Activated T-cell treated with anti-CD3 and anti-CD28 coated beads, Interleukin-2, amount 50 U/mL, for 24 hours (primary cell): ENCODE measurements around the gene ADAMTSL1.

Source experiments
- DNase-seq: peaks from one replicate; pipeline ENCODE4 v3.0.0-alpha.2; 2020
- H3K27ac Mint-ChIP-seq: 2 replicates; pipeline ENCODE4 v1.8.0; 2020; ENCODE audit warnings: mild to moderate bottlenecking, mixed read lengths
- H3K27me3 Mint-ChIP-seq: 2 replicates; pipeline ENCODE4 v1.8.0; 2020; ENCODE audit warnings: mixed read lengths
- H3K36me3 Mint-ChIP-seq: 2 replicates; pipeline ENCODE4 v1.8.0; 2020; ENCODE audit warnings: low read depth, mixed read lengths
- H3K4me1 Mint-ChIP-seq: 2 replicates; pipeline ENCODE4 v1.8.0; 2020; ENCODE audit warnings: low read depth, mixed read lengths
- H3K4me3 Mint-ChIP-seq: 2 replicates; pipeline ENCODE4 v1.8.0; 2020; ENCODE audit warnings: mild to moderate bottlenecking, moderate library complexity, mixed read lengths
- H3K9me3 Mint-ChIP-seq: 2 replicates; pipeline ENCODE4 v1.8.0; 2020; ENCODE audit warnings: mixed read lengths

Gene ADAMTSL1

GRCh38 chr9:18799428-18799827, 325.5 kb downstream of the ADAMTSL1 start:
- Mint-ChIP-seq H3K4me3 (no peak overlapping the region), H3K9me3 (no peaks in the 10 kb centered on the region), H3K4me1 (no peaks in the 10 kb centered on the region), H3K27ac (no peak overlapping the region), H3K36me3 (no peaks in the 10 kb centered on the region), H3K27me3 (no peaks in the 10 kb centered on the region)
- DNase-seq: no peak

DNA sequence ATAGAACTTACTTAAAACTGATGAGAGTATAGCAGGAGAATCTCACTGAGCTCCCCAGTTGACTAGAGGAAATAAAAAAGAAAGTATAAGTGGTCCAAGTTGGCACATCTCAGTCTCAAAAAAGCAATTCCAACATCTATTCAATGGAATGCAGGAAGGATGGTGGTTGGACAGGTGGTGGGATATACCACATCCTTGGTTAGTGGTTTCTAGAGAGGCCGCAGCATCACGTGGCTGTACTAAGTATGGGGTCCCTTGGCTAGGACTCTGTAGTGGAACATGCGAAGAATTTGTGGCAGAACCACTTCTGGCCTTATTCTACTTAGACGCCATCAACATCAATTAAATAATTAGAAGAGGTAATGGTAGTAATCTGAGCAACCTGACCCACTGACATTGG, 326.6 kb downstream of the ADAMTSL1 start:
- no peak for DNase-seq
- no peaks in the 10 kb centered on the region for H3K27me3 Mint-ChIP-seq
- H3K4me1 Mint-ChIP-seq: no peaks in the 10 kb centered on the region
- no peaks in the 10 kb centered on the region for H3K36me3 Mint-ChIP-seq
- no peak overlapping the region for H3K4me3 Mint-ChIP-seq
- no peaks in the 10 kb centered on the region for H3K9me3 Mint-ChIP-seq
- H3K27ac Mint-ChIP-seq: no peak overlapping the region

GRCh38 chr9:18805386-18805785, 331.4 kb downstream of the ADAMTSL1 start:
- H3K4me3 Mint-ChIP-seq: no peak overlapping the region
- H3K4me1 Mint-ChIP-seq: no peaks in the 10 kb centered on the region
- H3K9me3 Mint-ChIP-seq: no peaks in the 10 kb centered on the region
- H3K27ac Mint-ChIP-seq: no peak overlapping the region
- H3K27me3 Mint-ChIP-seq: no peaks in the 10 kb centered on the region
- no peaks in the 10 kb centered on the region for H3K36me3 Mint-ChIP-seq
- DNase-seq: no peak

GRCh38 chr9:18806232-18807080, 332.5 kb downstream of the ADAMTSL1 start:
- Mint-ChIP-seq H3K9me3 (no peaks in the 10 kb centered on the region), H3K4me3 (no peak overlapping the region), H3K27ac (no peak overlapping the region), H3K27me3 (no peaks in the 10 kb centered on the region), H3K4me1 (no peaks in the 10 kb centered on the region), H3K36me3 (no peaks in the 10 kb centered on the region)
- DNase-seq: no peak

DNA sequence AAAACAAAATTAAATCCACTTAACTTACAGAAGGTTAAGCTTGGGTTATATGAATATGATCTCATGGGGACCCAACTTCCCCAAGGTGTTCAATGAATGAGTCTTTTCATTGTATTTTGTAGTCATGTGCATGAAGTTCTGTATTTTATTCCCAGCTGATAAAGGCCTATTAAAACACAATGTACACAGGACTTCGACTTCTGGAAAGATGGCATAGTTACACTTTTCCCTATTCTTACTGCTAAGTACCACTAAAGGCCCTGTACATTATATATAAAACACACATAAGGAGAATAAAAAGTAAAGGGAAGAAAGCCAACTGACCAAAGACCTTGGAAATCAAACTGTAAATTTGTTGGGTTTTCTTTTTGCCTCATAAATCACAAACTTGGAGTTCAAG, 336.6 kb downstream of the ADAMTSL1 start:
- H3K9me3 Mint-ChIP-seq: no peaks in the 10 kb centered on the region
- H3K36me3 Mint-ChIP-seq: no peaks in the 10 kb centered on the region
- H3K4me1 Mint-ChIP-seq: no peaks in the 10 kb centered on the region
- peaks cover 2% of the 10 kb centered on the region for H3K27me3 Mint-ChIP-seq
- no peak overlapping the region for H3K4me3 Mint-ChIP-seq
- H3K27ac Mint-ChIP-seq: no peak overlapping the region
- no peak for DNase-seq

DNA sequence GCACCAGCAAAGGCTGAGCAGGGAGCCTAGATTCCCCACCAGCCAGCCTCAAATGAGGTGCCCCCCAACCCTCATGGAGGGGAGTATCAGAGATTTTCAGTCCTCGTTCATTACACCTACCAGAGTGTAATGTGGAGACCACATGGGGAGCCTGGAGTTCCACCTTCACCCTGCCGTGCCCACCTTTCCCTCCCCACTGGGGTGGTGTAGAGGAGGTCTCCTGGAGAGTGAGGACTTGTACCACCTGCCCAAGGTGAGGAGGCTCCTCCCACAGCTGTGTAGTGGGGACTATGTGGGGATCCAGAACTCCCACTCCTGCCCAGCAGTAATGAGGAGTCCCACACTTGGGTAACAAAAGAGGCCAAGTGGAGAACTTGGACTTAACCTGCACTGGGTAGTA, 337.2 kb downstream of the ADAMTSL1 start:
- Mint-ChIP-seq H3K36me3 (no peaks in the 10 kb centered on the region), H3K4me1 (no peaks in the 10 kb centered on the region), H3K9me3 (no peaks in the 10 kb centered on the region), H3K27me3 (peaks cover 2% of the 10 kb centered on the region), H3K27ac (no peak overlapping the region), H3K4me3 (no peak overlapping the region)
- no peak for DNase-seq

DNA sequence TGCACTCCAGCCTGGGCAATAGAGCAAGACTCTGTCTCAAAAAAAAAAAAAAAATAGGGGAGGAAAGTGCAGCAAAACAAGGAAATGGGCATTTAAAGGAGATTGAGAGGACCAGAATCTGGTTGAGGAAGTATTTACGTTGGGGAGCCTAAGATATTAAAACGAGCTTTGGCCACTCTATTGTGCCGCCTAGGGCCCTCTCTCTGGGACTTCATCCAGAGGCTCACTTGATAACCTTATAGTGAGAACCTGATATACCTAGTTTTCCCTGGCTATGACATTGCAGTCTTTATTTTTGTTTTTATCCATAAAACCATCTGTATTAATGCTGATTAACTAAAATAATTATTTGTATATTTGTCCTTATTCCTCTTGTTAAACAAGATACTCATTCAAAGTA, 345.5 kb downstream of the ADAMTSL1 start:
- H3K4me3 Mint-ChIP-seq: no peak overlapping the region
- no peaks in the 10 kb centered on the region for H3K36me3 Mint-ChIP-seq
- H3K27me3 Mint-ChIP-seq: peaks cover 2% of the 10 kb centered on the region
- no peak for DNase-seq
- no peak overlapping the region for H3K27ac Mint-ChIP-seq
- H3K4me1 Mint-ChIP-seq: no peaks in the 10 kb centered on the region
- H3K9me3 Mint-ChIP-seq: no peaks in the 10 kb centered on the region

DNA sequence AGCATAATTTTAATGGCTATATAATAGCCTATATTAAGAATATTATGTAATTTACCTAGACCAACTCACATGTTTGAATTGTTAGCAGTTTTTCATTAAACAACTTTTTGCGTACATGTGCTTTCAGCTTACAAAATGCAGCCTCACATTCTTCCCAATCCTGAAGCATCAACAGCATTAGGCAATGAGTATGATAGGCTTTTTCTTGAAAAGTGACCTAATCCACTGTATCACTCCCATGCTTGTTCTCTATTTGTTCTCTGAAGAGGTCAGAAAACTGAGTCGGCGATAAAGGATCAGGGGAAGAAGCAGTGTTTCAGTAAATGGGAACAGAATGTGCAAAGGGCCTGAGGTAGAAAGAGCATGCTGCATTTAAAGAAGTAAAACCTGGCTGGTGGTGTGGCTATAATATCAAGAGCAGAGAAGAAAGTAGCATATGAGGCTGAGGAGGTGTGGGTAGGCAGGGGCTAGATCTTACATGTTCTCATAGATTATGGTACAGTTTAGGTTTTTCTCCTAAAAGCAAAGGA, 346.7 kb downstream of the ADAMTSL1 start:
- H3K36me3 Mint-ChIP-seq: no peaks in the 10 kb centered on the region
- no peaks in the 10 kb centered on the region for H3K27me3 Mint-ChIP-seq
- no peak overlapping the region for H3K27ac Mint-ChIP-seq
- no peak for DNase-seq
- peaks cover 2% of the 10 kb centered on the region for H3K4me1 Mint-ChIP-seq
- no peak overlapping the region for H3K4me3 Mint-ChIP-seq
- H3K9me3 Mint-ChIP-seq: no peaks in the 10 kb centered on the region

DNA sequence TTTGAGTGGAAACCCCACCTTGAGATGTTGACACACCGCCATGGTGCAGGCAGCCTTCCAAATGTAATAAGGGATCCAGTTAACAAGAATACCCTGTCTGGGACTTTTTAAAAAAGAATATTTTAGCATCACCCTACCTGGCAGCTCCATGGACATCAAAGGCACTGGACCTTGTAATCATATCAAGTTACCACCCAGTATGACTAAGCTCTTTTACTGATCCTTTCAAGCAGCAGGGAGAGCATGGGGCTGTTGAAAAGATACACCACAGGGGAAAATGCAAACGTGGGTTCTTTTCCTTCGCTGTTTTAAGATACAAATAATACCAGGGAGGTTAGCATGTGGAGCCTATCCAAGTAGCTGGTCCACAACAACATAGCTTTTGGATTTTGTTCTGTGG, 347.8 kb downstream of the ADAMTSL1 start:
- peaks cover 10% of the 10 kb centered on the region for H3K4me1 Mint-ChIP-seq
- no peaks in the 10 kb centered on the region for H3K27me3 Mint-ChIP-seq
- H3K9me3 Mint-ChIP-seq: no peaks in the 10 kb centered on the region
- no peaks in the 10 kb centered on the region for H3K36me3 Mint-ChIP-seq
- DNase-seq: no peak
- no peak overlapping the region for H3K27ac Mint-ChIP-seq
- no peak overlapping the region for H3K4me3 Mint-ChIP-seq

GRCh38 chr9:18822850-18823249, 348.9 kb downstream of the ADAMTSL1 start:
- H3K4me3 Mint-ChIP-seq: no peak overlapping the region
- no peaks in the 10 kb centered on the region for H3K27me3 Mint-ChIP-seq
- DNase-seq: no peak
- no peaks in the 10 kb centered on the region for H3K9me3 Mint-ChIP-seq
- H3K36me3 Mint-ChIP-seq: no peaks in the 10 kb centered on the region
- H3K27ac Mint-ChIP-seq: no peak overlapping the region
- peaks cover 10% of the 10 kb centered on the region for H3K4me1 Mint-ChIP-seq

GRCh38 chr9:18824095-18824666, 350.2 kb downstream of the ADAMTSL1 start:
- Mint-ChIP-seq H3K4me1 (peaks cover 10% of the 10 kb centered on the region), H3K4me3 (no peak overlapping the region), H3K36me3 (no peaks in the 10 kb centered on the region), H3K27me3 (no peaks in the 10 kb centered on the region), H3K9me3 (no peaks in the 10 kb centered on the region), H3K27ac (no peak overlapping the region)
- no peak for DNase-seq

GRCh38 chr9:18825656-18826170, 351.8 kb downstream of the ADAMTSL1 start:
- no peaks in the 10 kb centered on the region for H3K27me3 Mint-ChIP-seq
- no peaks in the 10 kb centered on the region for H3K36me3 Mint-ChIP-seq
- peaks cover 10% of the 10 kb centered on the region for H3K4me1 Mint-ChIP-seq
- no peaks in the 10 kb centered on the region for H3K9me3 Mint-ChIP-seq
- DNase-seq: no peak
- no peak overlapping the region for H3K27ac Mint-ChIP-seq
- no peak overlapping the region for H3K4me3 Mint-ChIP-seq

DNA sequence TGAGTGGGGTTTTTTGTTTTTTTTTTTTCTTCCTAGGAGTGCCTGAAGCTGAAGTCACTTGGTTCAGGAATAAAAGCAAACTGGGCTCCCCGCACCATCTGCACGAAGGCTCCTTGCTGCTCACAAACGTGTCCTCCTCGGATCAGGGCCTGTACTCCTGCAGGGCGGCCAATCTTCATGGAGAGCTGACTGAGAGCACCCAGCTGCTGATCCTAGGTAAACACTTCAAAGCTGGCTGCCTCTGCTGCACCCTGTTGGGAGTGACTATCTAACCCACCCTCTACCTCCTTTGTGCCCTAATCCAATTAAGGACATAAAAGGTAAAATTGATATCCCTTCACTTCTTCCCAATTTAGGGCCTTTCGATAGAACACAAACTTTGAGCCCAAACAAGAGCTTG, 352.3 kb downstream of the ADAMTSL1 start:
- Mint-ChIP-seq H3K4me1 (peaks cover 10% of the 10 kb centered on the region), H3K4me3 (no peak overlapping the region), H3K9me3 (no peaks in the 10 kb centered on the region), H3K27ac (no peak overlapping the region), H3K36me3 (no peaks in the 10 kb centered on the region), H3K27me3 (no peaks in the 10 kb centered on the region)
- no peak for DNase-seq

DNA sequence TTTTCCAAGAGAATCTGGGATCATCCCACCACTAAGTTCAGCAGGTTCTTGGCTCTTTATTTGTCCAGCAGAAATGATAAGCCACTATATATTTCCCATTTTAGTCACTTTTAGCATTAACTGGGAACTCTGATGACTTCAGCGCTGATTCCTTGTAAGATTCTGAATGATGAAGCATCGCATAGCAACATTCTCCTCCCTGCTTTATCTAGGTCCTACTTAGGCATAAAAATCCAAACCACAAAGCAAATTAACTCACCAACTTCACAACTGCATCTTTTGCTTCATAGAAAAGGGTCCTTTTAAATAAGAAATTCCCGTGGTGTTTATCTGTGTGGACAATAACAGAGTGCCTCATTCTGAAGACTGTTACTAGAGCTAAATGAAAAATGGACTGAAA, 355.1 kb downstream of the ADAMTSL1 start:
- no peak overlapping the region for H3K27ac Mint-ChIP-seq
- no peak overlapping the region for H3K4me3 Mint-ChIP-seq
- H3K4me1 Mint-ChIP-seq: peaks cover 10% of the 10 kb centered on the region
- no peaks in the 10 kb centered on the region for H3K27me3 Mint-ChIP-seq
- no peak for DNase-seq
- no peaks in the 10 kb centered on the region for H3K36me3 Mint-ChIP-seq
- H3K9me3 Mint-ChIP-seq: no peaks in the 10 kb centered on the region

DNA sequence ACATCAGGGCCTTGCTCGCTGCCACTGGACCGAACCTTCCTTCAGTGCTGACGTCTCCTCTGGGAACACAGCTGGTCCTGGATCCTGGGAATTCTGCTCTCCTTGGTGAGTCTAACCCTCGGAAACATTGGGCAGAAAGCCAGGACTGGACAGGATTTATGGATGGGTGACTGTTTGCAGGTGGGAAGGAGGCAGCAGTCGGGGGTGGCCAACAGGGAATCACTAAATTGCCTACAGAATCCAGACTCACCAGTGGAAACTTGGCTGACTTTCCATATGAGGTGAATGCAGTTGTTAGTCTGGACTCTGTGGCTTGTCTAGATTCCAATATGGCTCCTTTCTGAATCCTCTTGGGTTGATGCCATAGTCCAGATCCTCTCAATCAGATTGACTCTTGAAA, 355.9 kb downstream of the ADAMTSL1 start:
- no peak overlapping the region for H3K4me3 Mint-ChIP-seq
- peaks cover 10% of the 10 kb centered on the region for H3K4me1 Mint-ChIP-seq
- no peak overlapping the region for H3K27ac Mint-ChIP-seq
- DNase-seq: no peak
- H3K27me3 Mint-ChIP-seq: no peaks in the 10 kb centered on the region
- H3K9me3 Mint-ChIP-seq: no peaks in the 10 kb centered on the region
- H3K36me3 Mint-ChIP-seq: no peaks in the 10 kb centered on the region
